ES-I3 (cell line): ENCODE results near the gene TNFSF9.
A peak's percentile ranks its signal among the peaks of the same experiment; 100 is the strongest.

Experiments used
- H3K36me3 ChIP-seq: 2 replicates; pipeline ENCODE4 v1.6.1; 2013; ENCODE audit warnings: mild to moderate bottlenecking, low read length, control low read depth, moderate library complexity; ENCODE audit not compliant: insufficient read depth
- H3K4me1 ChIP-seq: 2 replicates; pipeline ENCODE4 v1.6.1; 2013; ENCODE audit warnings: mild to moderate bottlenecking, control low read depth, low read length; ENCODE audit not compliant: insufficient read depth
- H3K9ac ChIP-seq: 2 replicates; pipeline ENCODE4 v1.6.1; 2013; ENCODE audit warnings: low read depth, mild to moderate bottlenecking, low read length, moderate library complexity
- H3K9me3 ChIP-seq: 2 replicates; pipeline ENCODE4 v1.6.1; 2013; ENCODE audit warnings: mild to moderate bottlenecking, low read length, moderate library complexity; ENCODE audit not compliant: control insufficient read depth, insufficient read depth

TNFSF9 gene, protein sequence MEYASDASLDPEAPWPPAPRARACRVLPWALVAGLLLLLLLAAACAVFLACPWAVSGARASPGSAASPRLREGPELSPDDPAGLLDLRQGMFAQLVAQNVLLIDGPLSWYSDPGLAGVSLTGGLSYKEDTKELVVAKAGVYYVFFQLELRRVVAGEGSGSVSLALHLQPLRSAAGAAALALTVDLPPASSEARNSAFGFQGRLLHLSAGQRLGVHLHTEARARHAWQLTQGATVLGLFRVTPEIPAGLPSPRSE

DNA sequence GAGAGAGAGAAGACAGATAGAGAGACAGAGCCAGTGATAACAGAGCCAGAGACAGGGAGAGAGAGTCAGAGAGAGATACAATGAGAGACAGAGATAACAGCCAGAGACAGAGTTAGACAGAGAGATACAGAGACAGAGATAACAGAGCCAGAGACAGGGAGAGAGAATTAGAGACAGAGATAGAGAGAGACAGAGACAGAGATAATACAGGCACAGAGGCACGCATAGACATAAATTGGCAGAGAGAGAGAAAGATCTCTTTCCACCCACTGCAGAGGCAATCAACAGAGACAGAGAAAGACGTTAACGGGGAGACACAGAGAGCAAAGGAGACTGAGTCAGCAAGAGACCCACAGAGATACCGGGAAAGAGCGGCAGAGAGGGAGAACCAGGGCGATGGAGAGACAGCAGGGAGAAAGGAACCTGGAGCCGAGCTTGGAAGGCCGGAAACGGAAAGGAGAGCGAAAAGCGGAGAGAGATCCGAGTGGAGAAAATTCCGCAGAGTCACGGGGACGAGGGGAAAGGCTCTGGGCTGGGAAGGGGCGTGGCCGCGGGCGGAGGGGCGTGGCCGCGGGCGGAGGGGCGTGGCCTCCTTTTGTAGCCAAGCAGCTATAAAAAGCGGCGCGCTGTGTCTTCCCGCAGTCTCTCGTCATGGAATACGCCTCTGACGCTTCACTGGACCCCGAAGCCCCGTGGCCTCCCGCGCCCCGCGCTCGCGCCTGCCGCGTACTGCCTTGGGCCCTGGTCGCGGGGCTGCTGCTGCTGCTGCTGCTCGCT lies at the start of gene TNFSF9:
Gene TNFSF9 (plus strand): TSS at position 641 of the 777 bp plus-strand sequence. CDS start 11 bp downstream, at position 652.
- peaks cover 3% of the 10 kb centered on the region; the same call in 1 of the 2 replicates for H3K36me3 ChIP-seq
- H3K9me3 ChIP-seq: 0 out of 2 replicates have a peak, but pooled peaks cover under 1% of the 10 kb centered on the region
- peak within 1 kb of the TSS; percentile 83 for H3K9ac ChIP-seq
- H3K4me1 ChIP-seq: peaks cover 24% of the 10 kb centered on the region

DNA sequence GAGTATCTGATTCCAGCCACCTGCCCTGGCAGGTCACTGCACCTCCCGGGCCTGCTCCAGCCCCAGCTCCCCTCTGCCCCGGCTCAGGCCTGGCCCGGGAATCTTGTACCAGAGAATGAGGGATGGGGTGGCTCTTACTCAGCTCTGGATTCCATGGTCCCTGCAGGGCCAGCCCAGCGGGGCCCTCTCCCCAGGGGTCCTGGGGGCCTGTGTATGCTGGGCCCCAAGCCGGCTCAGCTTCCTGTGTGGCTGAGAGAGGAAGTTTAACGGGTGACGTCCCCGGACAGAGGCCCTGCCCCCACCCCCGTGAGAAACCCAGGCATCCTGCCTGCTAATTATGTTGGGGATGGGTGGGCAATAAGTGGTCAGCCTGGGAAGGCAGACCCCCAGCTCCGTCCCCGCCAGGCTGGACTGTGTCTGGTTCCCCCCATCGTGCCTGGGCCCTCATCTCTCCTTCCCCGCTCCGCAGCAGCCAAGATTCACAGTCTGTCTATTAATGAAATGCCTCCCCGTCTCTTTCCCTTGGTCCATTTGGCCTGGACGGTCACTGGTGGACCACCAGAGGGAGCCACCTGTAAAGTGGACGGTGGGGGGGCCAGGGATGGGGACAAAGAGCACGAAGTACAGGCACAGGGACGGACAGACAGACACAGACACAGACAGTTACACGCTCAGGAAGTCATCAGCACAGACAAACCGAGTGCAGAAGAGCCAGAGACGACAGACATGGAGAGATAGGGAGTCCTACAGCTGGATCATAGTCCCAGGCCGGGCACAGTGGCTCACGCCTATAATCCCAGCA lies 49.1 kb upstream of the TNFSF9 start, which contains the start of gene DENND1C:
Gene DENND1C (minus strand): TSS at position 247 of the 802 bp plus-strand sequence. CDS start 92 bp downstream, at position 155.
- H3K9me3 ChIP-seq: no peaks in the 10 kb centered on the region
- peaks cover 8% of the 10 kb centered on the region; the same call in 1 of the 2 replicates for H3K4me1 ChIP-seq
- H3K36me3 ChIP-seq: no peaks in the 10 kb centered on the region
- no peak within 1 kb of the TSS for H3K9ac ChIP-seq

DNA sequence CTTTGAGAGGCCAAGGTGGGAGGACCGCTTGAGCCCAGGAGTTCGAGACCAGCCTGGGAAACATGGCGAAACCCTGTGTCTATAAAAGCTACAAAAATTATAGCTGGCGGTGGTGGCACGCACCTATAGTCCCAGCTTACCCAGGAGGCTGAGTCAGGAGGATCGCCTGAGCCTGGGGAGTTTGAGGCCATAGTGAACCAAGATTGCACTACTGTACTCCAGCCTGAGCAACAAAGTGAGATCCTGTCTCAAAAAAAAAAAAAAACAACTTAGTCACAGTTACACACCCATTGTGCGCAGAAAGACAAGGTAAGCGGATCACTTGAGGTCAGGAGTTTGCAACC lies 48.5 kb upstream of the TNFSF9 start:
- Histone ChIP-seq H3K36me3 (no peaks in the 10 kb centered on the region), H3K9me3 (no peaks in the 10 kb centered on the region), H3K4me1 (peaks cover 8% of the 10 kb centered on the region; the same call in 1 of the 2 replicates), H3K9ac (no peak overlapping the region)

DNA sequence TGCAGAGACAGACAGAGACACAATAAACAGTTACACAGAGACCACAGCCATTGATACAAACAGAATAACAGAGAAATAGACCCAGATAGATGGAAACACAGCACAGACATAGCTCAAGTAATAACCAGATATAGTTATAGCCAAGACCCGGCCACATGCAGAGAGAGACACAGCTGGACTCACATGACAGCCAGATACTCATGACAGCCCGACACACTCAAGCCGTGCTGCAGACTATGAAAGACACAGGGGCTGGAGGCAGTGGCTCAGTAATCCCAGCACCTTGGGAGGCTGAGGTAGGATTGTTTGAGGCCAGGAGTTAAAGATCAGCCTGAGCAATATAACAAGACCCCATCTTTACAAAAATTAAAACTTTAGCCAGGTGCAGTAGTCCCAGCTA lies 47.6 kb upstream of the TNFSF9 start:
- no peaks in the 10 kb centered on the region for H3K36me3 ChIP-seq
- peaks cover 8% of the 10 kb centered on the region; the same call in 1 of the 2 replicates for H3K4me1 ChIP-seq
- no peaks in the 10 kb centered on the region for H3K9me3 ChIP-seq
- no peak overlapping the region for H3K9ac ChIP-seq

DNA sequence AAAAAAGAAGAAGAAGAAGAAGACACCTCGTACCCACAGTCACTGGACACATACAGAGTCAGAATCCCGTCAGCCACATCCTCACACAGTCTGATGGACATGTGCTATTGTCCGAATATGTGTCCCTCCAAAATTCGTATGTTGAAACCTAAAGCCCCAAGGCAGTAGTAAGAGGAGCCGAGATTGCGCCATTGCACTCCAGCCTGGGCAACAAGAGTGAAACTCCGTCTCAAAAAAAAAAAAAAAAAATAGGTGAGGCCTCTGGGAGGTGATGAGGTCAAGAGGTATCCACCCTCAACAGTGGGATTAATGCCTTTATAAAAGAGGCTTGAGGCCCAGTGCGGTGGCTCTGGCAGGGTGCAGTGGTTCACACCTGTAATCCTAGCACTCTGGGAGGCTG lies 46.6 kb upstream of the TNFSF9 start:
- no peaks in the 10 kb centered on the region for H3K36me3 ChIP-seq
- no peak overlapping the region for H3K9ac ChIP-seq
- peaks cover 8% of the 10 kb centered on the region; the same call in 1 of the 2 replicates for H3K4me1 ChIP-seq
- no peaks in the 10 kb centered on the region for H3K9me3 ChIP-seq

DNA sequence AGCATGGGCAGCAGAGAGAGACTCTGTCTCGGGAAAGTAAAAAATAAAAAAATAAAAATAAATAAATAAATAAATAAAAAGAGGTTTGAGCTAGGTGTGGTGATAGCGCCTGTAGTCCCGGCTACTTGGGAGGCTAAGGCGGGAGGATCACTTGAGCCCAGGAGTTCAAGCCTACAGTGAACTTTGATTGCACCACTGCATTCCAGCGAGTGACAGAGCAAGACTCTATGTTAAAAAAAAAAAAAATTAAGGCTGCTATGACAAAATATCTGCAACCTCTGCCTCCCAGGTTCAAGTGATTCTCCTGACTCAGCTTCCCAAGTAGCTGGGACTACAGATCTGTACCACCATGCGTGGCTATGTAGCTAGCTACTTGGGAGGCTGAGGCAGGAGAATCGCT lies 46.0 kb upstream of the TNFSF9 start:
- Histone ChIP-seq H3K9ac (no peak overlapping the region), H3K9me3 (no peaks in the 10 kb centered on the region), H3K36me3 (no peaks in the 10 kb centered on the region), H3K4me1 (peaks cover 13% of the 10 kb centered on the region; the same call in 1 of the 2 replicates)

DNA sequence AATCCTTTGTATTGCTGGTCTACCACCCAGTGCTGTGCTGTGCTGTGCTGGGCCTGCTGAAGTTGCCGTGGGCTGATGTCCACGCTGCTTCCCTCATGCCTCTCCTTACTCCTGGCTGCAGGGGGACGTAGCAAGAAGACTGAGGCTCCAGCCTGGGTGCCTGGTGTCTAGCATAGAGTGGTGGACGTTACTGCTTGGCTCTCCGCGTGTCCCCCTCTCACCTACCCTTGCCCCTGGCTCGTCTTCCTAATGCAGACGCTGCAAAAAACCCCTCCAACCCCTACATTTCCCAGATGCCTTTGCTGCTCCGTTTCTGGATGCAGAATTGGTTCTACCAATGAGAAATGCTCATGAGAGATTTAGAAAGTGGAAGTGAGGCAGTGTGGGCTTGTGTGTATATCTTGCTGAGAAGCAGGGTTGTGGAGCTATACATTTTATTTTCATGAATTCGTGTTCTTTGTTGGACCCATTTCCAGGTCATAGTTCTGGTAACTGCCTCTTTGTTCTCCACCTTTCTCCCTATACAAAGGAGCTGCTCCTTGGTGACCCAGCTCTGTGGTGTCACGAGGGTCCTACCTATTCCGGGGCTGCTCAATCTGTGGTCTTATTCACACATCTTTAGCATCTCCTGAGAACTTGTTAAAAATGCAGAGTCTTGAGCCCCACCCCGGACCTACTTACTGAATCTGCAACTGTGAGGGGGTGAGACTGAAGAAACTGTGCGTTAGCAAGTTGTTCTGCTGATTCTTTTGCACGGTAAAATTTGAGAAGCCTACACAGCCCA lies 41.4 kb upstream of the TNFSF9 start:
- Histone ChIP-seq H3K9ac (no peak overlapping the region), H3K9me3 (no peaks in the 10 kb centered on the region), H3K36me3 (no peaks in the 10 kb centered on the region), H3K4me1 (0 out of 2 replicates have a peak, but pooled peaks cover 9% of the 10 kb centered on the region)

DNA sequence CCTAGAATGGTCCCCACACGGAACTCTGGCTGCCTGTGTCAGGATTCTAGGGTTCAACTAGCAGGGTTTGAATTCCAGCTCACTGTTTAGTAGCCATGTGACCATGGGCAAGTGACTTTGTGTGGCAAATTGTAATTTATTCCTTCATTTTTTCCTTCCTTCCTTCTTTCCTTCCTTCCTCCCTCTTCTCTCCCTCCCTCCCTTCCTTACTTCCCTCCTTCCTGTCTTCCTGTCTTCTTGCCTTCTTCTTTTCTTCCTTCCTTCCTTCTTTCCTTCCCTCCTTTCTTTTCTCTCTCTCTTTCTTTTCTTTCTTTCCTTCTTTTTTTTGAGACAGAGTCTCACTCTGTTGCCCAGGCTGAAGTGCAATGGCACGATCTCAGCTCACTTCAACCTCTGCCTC lies 40.7 kb upstream of the TNFSF9 start:
- Histone ChIP-seq H3K9ac (no peak overlapping the region), H3K4me1 (0 out of 2 replicates have a peak, but pooled peaks cover 9% of the 10 kb centered on the region), H3K36me3 (no peaks in the 10 kb centered on the region), H3K9me3 (no peaks in the 10 kb centered on the region)

DNA sequence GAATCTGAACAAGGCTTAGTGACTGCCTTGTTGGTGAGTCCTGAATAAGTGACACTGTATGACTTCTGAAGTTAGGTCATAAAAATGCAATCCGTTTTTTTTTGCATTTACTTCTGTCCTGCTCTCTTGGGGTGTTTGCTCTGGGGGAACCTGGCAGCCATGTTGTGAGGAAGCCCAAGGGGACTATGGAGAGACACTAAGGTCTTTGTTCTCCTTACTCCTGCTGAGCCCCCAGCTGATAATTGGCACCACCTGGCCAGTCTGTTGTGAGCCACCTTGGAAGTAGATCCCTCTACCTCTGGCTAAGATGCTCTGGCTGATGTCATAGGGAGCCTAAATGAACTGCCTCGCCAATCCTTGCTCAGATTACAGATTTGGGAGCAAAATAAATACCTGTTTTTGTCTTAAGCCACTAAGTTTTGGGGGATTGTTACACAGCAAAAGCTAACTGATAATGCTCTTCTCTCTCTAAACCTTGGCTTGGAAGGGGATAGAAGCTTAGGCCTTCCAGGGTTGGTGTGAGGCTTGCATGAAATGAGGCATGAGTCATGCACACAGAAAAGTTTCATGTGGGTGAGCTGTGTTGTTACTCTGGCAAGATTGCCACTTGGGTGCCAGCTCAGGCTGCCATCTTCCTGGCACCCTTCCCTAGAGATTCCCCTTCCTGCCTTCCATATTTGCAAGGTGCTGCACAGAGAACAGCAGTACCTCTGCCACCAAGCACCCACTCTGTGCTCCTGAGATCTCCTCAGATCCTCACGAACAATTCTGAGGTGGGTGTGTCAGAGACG lies 38.8 kb upstream of the TNFSF9 start:
- no peaks in the 10 kb centered on the region for H3K36me3 ChIP-seq
- H3K4me1 ChIP-seq: 0 out of 2 replicates have a peak, but pooled peaks cover 9% of the 10 kb centered on the region
- no peak overlapping the region for H3K9ac ChIP-seq
- no peaks in the 10 kb centered on the region for H3K9me3 ChIP-seq

DNA sequence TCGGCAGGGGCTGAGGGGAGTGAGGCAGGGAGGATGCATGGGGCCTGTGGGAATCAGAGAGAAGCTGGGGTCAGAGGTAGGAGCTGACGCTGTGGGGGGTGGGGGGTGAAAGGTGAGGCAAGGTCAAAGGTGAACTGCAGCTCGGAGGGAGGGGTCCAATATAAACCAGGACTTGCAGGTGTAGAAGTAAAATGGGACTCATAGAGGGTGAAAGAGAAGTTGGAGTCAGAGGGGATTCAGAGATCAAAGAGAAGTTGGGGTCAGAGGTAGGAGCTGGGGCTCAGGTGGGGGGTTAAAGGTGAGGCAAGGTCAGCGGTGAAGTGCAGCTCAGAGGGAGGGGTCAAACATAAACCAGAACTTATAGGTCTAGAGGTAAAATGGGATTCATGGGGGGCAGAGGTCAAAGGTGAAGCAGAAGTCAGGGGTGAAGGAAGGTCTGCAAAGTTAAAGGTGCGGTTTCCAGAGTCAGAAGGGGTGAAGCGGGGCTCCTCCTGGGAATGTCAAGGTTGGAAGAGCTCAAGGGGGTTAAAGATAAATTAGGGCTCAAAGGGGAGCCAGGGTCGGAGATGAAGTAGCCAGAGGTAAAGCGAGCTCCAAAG lies 36.3 kb upstream of the TNFSF9 start:
- H3K9me3 ChIP-seq: no peaks in the 10 kb centered on the region
- H3K9ac ChIP-seq: no peak overlapping the region
- no peaks in the 10 kb centered on the region for H3K36me3 ChIP-seq
- H3K4me1 ChIP-seq: 0 out of 2 replicates have a peak, but pooled peaks cover 6% of the 10 kb centered on the region

DNA sequence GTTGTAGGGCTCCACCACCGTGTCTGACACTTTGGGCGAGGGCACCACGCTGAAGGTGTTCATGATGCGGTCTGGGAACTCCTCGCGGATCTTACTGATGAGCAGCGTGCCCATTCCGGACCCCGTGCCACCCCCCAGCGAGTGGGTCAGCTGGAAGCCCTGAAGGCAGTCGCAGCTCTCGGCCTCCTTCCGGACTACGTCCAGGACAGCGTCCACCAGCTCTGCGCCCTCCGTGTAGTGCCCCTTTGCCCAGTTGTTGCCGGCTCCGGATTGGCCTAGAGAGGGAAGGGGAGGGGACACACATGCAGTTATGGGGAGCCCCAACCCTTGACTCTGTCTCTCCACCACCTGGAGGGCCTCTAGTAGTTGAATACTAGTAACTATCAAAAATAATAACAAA lies 34.9 kb upstream of the TNFSF9 start:
- Histone ChIP-seq H3K4me1 (no peaks in the 10 kb centered on the region), H3K9me3 (no peaks in the 10 kb centered on the region), H3K36me3 (no peaks in the 10 kb centered on the region), H3K9ac (no peak overlapping the region)

DNA sequence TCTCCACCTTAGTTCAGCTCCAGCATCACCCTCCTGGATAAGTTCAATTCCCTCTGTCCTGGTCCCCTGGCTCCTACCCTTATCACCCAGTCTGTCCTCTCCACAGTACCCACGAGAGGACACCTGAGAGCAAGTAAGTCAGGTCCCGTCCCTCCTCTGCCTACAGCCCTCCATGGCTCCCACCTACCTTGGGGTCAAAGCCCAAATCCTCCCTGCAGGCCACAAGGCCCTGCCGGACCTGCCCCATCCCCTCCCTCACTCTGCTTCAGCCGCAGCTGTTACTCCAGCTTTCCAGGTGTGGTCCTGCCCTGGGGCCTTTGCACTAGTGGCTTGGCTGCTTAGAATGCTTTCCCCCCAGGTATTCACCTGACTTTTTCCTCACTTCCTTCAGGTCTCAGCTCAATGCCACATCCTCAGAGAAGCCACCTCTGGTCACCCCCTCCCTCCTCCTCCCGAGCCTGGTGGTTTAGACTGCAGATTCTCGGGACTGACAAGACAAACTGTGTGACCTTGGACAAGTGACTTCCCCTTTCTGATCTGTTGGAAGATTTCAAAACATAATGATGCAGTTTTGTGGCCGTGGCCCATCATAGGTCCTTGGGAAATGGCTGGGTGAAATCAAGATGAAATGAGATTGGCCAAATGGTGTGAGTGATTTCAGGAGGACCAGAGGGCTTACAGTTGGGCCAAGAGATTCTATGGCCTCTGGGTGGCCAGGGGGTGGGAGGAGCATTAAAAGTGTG lies 32.4 kb upstream of the TNFSF9 start:
- no peak overlapping the region for H3K9ac ChIP-seq

More for the DNA sequence above, 32.4 kb upstream of the TNFSF9 start:
- no peaks in the 10 kb centered on the region for H3K4me1 ChIP-seq
- H3K9me3 ChIP-seq: no peaks in the 10 kb centered on the region
- H3K36me3 ChIP-seq: no peaks in the 10 kb centered on the region
